GM12873 (cell line): Measurements from ENCODE around the gene UMODL1.

Experiments
- TF ChIP-seq, protein P1 (sequence below): IDR thresholded peaks from 2 replicates; pipeline ENCODE4 v1.5.1; 2012; ENCODE audit warnings: low read depth, mild to moderate bottlenecking, moderate library complexity, low read length, control low read depth; ENCODE audit not compliant: insufficient read depth; ENCODE audit errors: missing control alignments

Gene UMODL1

GRCh38 chr21:42135386-42136052 is 64.4 kb downstream of the UMODL1 start:
- TF ChIP-seq, protein P1, sequence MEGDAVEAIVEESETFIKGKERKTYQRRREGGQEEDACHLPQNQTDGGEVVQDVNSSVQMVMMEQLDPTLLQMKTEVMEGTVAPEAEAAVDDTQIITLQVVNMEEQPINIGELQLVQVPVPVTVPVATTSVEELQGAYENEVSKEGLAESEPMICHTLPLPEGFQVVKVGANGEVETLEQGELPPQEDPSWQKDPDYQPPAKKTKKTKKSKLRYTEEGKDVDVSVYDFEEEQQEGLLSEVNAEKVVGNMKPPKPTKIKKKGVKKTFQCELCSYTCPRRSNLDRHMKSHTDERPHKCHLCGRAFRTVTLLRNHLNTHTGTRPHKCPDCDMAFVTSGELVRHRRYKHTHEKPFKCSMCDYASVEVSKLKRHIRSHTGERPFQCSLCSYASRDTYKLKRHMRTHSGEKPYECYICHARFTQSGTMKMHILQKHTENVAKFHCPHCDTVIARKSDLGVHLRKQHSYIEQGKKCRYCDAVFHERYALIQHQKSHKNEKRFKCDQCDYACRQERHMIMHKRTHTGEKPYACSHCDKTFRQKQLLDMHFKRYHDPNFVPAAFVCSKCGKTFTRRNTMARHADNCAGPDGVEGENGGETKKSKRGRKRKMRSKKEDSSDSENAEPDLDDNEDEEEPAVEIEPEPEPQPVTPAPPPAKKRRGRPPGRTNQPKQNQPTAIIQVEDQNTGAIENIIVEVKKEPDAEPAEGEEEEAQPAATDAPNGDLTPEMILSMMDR = no peak

- TF ChIP-seq, protein P1 = no peak
These were observed 66.2 kb downstream of the UMODL1 start for GRCh38 chr21:42137191-42137904.

- TF ChIP-seq, protein P1 = no peak
These were observed 69.2 kb downstream of the UMODL1 start for GRCh38 chr21:42140196-42140934.

DNA sequence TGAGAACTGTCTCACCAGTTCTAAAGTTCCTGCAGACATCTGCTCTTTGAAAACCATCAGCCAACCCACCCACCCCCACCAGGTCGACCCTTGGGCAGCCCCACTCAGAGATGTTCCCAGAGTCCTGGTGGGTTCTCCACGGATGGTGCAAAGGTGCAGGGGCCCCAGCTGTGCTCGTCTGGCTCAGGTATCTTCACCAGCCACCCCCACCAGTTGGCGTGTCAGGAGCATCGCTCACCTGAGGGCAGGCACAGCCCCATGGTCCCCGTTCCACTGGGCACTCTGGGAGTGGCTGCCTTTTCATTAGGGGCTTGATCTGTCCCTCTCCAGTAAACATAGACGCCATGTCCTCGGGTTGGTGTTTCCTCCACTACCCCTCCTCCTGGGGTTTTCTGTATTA is 70.5 kb downstream of the UMODL1 start:
- TF ChIP-seq, protein P1 = no peak

DNA sequence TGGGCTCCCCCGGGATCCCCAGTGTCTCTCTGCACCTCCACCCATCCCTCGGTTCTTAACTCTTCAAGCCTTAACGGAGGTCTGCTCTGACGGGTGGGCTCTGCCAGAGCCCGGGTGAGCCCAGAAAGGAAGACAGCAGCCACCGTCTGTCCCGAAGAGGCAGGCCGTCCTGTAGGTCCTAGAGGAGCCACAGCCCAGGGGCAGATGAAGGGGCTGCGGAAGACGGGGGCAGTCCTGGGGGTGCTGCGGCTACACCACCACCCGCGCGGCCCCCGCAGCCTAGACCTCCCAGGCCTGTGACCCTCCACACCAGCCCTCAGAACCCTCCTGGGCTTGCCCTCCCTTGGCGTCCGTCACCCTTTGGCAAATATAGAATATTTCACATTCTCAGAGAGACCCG is 71.0 kb downstream of the UMODL1 start:
- TF ChIP-seq, protein P1 = no peak

GRCh38 chr21:42142627-42143026 is 71.5 kb downstream of the UMODL1 start:
- TF ChIP-seq, protein P1 = no peak

DNA sequence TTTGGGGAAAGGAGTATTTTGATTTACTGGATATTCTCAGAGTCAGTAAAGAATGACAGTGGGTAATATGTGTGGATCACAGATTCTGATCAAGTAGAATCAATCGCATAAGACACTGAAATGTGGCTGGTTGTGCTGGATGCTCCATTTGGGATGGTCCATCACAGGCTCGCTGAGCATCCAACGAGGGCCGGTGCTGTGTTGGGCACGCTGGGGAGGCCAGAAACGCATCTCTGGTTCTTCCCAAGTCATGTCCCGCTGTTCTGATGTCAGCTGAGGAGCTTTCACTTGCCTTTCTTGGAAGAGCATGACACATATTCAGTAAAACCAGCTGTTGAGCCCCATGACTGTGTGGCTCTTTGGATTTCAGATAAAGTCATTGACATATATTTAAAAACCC is 72.0 kb downstream of the UMODL1 start:
- TF ChIP-seq, protein P1 = no peak
